T-helper 2 cell (primary cell): Measurements from ENCODE around the gene PSMD9.
A peak's percentile ranks its signal among the peaks of the same experiment; 100 is the strongest.
"Not testable (repeated sequence)": the region's sequence is repeated elsewhere in the genome, so short reads cannot be mapped to it uniquely, and the experiment has no call there.

Source experiments
- DNase-seq, 5 experiments: peaks; one replicate each; pipeline versions ENCODE4 v3.0.0 to v3.0.0-alpha.2; 2012 to 2022

Gene PSMD9

GRCh38 chr12:121926874-121927706 lies 38.5 kb downstream of the PSMD9 start:
- no peak for DNase-seq

GRCh38 chr12:121927813-121928212 lies 39.2 kb downstream of the PSMD9 start:
- no peak for DNase-seq

- DNase-seq, result not testable (repeated sequence)
Measured at GRCh38 chr12:121929545-121929944, 41.0 kb downstream of the PSMD9 start.

GRCh38 chr12:121930862-121931261 lies 42.3 kb downstream of the PSMD9 start:
- DNase-seq, result no peak

- no peak for DNase-seq
Measured at GRCh38 chr12:121932176-121932536, 43.6 kb downstream of the PSMD9 start.

- no peak for DNase-seq
Measured at GRCh38 chr12:121932914-121933521, 44.4 kb downstream of the PSMD9 start.

GRCh38 chr12:121933522-121934308 lies 45.1 kb downstream of the PSMD9 start:
- DNase-seq, result no peak

- DNase-seq, result no peak
Measured at GRCh38 chr12:121934309-121934664, 45.7 kb downstream of the PSMD9 start.

GRCh38 chr12:121937654-121938053 lies 49.1 kb downstream of the PSMD9 start:
- peak in 1 of 5 experiments; percentile 9 for DNase-seq

GRCh38 chr12:121939186-121939585 lies 50.6 kb downstream of the PSMD9 start:
- DNase-seq, result peak in 1 of 5 experiments; percentile 11

- no peak for DNase-seq
Measured at GRCh38 chr12:121939992-121940766, 51.6 kb downstream of the PSMD9 start.

- no peak for DNase-seq
Measured at GRCh38 chr12:121942145-121942718, 53.6 kb downstream of the PSMD9 start.

GRCh38 chr12:121943926-121944325 lies 55.3 kb downstream of the PSMD9 start:
- no peak for DNase-seq

GRCh38 chr12:121946313-121947025 lies 57.9 kb downstream of the PSMD9 start:
- DNase-seq, result no peak

- no peak for DNase-seq
Measured at GRCh38 chr12:121947981-121948380, 59.4 kb downstream of the PSMD9 start.

GRCh38 chr12:121949648-121950397 lies 61.2 kb downstream of the PSMD9 start:
- no peak for DNase-seq

GRCh38 chr12:121953117-121953692 lies 64.6 kb downstream of the PSMD9 start:
- DNase-seq, result no peak

- DNase-seq, result no peak
Measured at GRCh38 chr12:121953695-121954094, 65.1 kb downstream of the PSMD9 start.

- no peak for DNase-seq
Measured at GRCh38 chr12:121955258-121956237, 67.0 kb downstream of the PSMD9 start.
